Measurements from ENCODE around the gene ZMYM2.
"Not testable (repeated sequence)": the region's sequence is repeated elsewhere in the genome, so short reads cannot be mapped to it uniquely, and the experiment has no call there.

Gene ZMYM2

GRCh38 chr13:19958155-19959111, at the start of gene ZMYM2:
ZMYM2 (plus strand) TSS chr13:19958727; CDS start chr13:19993073, 34,346 bp downstream.
- DNase-seq, result peak; percentile 96

DNA sequence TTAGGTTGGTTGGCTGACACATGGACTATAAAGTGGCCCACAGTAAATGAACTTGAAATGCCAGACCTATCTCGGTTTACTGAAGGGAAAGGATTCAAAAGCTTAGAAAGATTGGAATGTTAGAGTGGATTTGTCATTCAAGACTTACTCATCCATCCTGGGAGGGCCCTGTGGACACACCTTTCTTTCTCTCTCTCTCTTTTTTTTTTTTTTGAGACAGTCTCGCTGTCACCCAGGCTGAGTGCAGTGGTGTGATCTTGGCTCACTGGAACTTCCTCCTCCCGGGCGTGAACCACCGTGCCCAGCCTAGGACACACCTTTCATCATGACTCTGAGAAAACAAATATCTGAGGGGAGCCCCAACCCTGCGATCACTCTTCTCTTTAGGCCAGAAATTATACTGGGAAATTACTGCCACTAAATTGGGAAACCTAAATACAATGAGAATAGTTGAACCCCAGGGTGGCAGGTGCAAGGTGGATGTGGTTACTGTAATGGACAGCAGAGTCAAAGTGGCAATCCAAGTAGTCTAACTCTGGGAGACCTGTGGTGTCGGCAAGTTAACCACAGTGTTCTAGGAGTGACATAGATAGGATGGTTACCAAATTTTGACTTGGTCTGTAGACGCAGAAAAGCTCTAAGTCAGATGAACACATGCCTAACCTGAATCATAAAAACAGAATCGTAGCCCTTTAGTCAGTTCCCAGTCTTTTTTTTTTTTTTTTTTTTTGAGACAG, 48.0 kb upstream of the ZMYM2 start:
- DNase-seq, result no peak

GRCh38 chr13:19927117-19927748, 31.3 kb upstream of the ZMYM2 start:
- DNase-seq, result no peak

DNA sequence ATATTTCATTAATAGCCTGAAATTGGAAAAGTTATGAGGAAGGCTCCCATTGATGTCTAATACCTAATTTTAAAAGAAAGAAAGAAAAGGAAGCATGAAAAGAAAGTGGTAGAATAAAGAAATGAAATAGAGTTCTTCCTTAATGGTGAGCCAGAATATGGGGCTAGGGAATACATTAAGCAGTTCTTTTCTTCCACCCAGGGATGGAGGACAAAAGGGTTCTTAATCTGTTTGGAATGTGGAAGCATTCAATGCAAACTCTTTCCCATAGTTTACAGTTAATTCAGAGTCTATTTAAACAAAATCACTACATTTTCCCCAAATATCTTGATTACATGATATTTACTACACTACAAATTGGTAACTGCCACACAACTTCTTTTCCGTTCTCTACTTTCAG, 18.4 kb upstream of the ZMYM2 start:
- no peak for DNase-seq

DNA sequence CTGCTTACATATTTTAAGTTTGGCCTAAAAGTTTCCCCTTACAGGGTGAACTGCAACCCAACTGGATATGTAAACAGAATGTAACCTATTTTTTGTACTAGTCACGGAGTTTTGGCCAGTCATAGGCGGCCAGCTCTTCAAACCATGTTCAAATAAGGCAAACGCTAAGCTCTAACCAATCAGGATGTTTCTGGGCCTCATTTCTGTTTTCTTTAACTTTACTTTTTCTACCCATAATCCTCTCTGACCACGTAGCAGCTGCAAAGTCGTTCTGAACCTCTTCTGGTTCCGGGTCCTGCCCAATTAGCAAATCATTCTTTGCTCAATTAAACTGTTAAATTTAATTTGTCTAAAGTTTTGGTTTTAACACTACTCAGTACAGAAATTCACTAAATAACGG, 8.2 kb upstream of the ZMYM2 start:
- no peak for DNase-seq

DNA sequence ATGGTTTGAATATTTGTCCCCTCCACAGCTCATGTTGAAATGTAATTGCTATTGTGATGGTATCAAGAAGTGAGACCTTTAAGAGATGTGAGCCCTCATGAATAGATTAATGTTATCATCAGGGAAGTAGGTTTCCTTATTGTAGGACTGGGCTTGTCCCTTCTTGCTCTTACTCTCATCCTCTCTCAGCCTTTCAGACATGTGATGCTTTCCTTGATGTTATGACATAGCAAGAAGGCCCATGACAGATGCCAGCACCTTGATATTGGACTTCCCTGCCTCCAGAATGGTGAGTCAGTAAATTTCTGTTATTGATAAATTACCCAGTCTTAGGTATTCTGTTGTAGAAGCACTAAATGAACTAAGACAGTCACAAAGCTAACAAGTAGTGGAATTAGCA, 5.7 kb upstream of the ZMYM2 start:
- no peak for DNase-seq

DNA sequence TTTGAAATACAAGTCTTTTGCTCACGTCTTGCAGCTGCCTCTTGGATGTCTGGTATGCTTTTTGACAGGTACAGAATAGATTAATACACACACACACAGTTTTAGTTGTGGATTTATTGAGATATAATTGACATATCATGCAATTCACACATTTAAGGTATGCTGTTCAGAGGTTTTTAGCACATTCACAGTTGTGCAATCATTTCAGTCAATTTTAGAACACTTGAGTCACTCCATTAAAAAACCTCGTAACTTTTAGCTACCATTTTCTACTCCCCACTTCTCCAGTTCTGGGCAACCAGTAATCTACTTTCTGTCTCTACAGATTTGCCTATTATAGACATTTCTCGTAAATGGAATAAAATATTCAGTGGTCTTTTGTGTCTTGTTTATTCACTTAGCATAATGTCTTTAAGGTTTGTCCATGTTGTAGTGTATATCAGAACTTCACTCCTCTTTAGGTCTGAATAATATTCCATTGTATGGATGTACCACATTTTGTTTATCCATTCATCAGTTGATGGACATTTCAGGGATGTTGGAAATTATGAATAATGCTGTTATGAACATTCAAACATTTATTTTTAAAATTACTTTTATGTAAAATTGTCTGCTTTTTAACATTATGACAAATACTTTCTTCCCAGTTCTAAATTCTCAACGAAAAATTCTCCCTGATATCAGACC, 2.5 kb upstream of the ZMYM2 start:
- no peak for DNase-seq

DNA sequence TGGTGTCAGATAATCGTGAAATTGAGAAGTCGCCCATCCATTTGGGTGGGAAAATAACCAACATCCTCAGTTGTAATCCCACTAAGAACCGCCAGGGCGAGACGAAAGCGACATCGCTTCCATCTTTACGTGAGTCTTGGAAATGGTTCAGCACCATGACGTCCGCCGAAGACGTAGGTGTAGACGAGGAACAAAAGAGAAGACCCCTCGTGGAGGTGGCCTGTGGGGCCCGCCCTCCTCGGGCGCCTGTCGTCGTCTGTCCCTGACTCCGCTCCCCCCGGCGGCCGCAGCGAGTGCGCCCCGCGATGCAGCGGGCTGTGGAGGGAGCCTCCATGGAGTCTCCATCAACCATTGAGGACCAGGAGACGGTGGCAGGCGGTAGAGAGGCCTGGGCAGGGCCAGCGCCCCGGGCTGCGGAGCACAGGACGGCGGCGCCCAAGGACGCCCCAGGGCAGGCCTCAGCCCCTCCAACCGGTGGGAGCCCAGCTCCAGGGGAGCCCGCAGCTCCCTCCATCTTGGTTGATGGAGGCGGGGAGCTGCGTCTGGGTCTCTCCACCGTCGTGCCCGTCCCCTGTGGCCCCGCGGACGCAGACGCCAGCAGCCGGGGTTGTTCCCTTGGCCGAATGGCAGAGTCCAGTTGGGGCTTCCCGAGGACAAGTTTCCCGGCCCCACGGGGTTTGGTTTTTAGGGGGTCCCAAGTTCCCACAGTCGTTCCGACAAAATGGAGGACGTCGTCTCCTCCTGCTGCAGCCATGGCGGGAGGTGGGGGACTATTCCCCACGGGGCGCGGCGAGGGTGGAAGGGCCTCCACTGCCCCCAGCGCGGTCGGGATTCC, 990 bp upstream of the ZMYM2 start:
- DNase-seq, result no peak

DNA sequence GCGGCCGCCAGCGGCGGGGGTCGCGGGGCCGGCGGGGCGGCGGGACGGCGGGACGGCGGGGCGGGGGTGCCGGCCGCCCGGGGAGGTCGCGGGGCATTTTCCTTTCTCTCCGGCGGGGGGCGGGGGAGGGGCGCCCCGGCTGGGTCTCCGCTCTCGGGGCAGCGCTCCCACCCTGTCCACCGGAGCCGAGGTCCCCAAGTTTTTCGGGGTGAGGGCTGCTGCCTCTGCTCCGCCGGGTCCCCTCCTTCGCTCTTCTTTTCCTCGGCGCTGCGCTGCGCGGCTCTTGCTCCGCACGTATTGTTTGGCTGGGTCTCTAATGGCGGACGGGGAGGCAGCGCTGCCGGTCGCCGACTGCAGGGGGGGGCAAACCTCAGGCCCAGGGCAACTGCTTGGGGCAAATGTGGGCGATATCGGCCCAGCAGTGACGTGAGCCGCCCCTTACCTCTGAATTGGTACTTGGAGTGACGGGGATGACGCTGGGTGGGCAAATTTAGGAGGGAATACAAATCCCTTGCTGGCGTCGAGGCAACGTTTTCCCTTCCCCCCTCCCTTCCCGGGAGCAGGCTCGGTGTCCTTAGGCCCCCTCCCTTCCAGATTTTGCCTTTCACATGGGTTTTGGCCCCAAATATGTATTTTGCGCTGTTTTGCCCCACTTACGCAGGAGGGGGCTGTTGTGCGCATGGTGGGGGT, 759 bp downstream of the ZMYM2 start:
- DNase-seq, result peak; percentile 26

- peak; percentile 79 for DNase-seq
Observed at GRCh38 chr13:19959831-19960652, 1.5 kb downstream of the ZMYM2 start.

- no peak for DNase-seq
Observed at GRCh38 chr13:19960653-19960976, 2.1 kb downstream of the ZMYM2 start.

- DNase-seq, result no peak
Observed at GRCh38 chr13:19961489-19961888, 3.0 kb downstream of the ZMYM2 start.

DNA sequence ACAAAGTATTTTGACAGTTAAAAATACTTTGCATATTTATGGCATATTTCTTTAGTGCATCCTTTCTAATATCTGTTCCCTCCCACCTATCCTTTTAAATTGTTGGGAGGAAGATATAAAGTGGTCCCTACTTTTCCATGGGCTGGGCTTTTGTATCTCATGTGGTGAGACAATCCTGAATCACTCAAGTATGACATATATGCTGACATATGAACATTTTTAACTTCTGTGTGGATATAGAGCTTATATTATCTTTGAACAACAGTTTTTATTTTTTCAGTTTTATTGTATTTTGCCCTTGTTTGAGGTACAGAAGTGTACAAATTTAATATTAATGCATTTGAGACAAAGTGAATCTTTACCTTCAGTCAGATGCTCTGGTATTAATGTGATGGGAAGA, 3.4 kb downstream of the ZMYM2 start:
- DNase-seq, result no peak

DNA sequence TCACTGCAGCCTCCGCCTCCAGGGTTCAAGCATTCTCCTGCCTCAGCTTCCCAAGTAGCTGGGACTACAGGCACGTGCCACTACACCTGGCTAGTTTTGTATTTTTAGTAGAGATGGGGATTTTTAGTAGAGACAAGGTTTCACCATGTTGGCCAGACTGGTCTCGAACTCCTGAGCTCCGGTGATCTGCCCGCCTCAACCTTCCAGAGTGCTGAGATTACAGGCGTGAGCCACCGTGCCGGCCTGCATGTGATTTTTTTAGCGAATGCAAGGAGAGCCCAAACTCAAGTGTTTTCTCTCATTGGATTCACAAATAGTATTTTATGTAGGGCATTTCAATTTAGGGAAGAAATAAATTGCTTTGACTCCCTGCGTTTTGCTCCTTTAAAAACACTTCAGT, 4.4 kb downstream of the ZMYM2 start:
- DNase-seq, result no peak

DNA sequence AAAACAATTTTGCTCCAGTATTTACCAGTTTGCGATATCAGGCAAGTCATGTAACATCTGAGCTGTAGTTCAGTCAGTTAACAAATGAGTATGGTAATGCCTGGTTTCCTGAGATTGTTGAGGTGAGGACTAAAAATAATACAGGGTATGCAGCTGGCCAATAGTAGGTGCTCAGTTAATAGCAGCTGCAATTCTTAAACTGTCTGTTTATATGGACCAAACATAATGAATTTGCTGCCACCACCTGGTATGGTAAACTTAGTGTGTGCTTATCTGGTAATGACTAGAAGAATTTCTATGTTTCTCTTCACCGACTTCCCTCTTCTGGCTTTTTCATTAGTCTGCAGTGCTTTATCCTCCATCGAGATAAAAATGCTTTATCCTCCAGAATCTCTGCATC, 9.1 kb downstream of the ZMYM2 start:
- no peak for DNase-seq

- DNase-seq, result not testable (repeated sequence)
Observed at GRCh38 chr13:19974498-19975009, 16.0 kb downstream of the ZMYM2 start.

- DNase-seq, result no peak
Observed at GRCh38 chr13:19978831-19979437, 20.4 kb downstream of the ZMYM2 start.

DNA sequence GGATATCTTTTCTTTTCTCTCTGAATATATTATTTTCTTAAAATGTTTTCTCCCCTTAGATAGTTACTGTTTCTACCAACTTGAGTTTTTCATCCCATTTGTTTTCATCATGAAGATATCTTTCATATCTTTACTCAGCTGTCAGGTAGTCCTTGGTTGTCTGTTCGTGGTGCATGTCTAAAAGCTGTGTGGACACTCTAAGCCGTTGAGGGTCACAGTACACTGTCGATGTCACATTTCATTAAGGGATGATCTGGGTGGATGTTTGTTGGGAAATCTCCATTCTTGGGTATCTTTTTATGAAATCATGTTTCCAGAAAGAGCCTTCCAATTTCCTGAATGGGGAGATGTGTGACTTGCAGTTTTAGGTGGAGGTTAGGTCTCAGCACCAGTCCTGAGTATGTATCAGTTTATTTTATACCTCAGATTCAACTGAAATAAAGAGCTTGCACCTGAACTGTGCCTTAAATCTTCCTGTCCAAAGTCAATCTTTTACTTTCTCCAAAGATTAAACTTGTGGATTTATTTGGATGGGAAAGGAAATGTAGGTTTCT, 23.2 kb downstream of the ZMYM2 start:
- no peak for DNase-seq

DNA sequence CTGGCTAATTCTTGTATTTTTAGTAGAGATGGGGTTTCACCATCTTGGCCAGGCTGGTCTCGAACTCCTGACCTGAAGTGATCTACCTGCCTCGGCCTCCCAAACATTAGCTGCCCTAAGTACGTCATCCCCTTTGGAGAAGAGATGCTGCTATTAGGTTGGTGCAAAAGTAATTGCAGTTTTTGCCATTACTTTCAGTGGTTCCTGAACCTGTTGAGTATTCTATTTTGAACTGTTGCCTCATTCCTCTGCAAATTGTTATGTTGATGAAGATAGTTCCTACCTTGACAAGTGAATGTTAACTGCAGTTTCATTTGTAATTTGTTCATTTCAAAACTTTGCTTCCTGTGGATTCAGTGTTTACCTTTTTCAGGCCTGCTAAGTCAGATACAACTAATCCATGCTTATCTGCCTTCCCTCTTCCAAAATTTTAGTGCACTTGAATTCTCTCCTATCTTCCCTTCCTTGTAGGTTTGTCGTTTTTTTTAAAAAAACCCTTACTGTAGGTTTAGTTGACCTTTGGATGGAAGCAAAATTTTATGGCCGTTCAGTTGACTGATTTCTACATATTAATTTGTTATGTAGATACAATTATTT, 24.0 kb downstream of the ZMYM2 start:
- no peak for DNase-seq

All from T1000 (cell line).